Measurements from ENCODE around the gene CTNNBIP1.
"Not testable (repeated sequence)": the region's sequence is repeated elsewhere in the genome, so short reads cannot be mapped to it uniquely, and the experiment has no call there.

CTNNBIP1 gene

GRCh38 chr1:9910076-9910422, at the start of gene CTNNBIP1:
Gene CTNNBIP1 (minus strand): TSS chr1:9910269. CDS start chr1:9872064, 38,205 bp downstream.
- DNase-seq (ENCODE audit: low read depth in 2 of 2), result no peak

GRCh38 chr1:9957726-9958125, 47.7 kb upstream of the CTNNBIP1 start:
- DNase-seq (ENCODE audit: low read depth in 2 of 2), result no peak

GRCh38 chr1:9946315-9946714, 36.2 kb upstream of the CTNNBIP1 start:
- no peak for DNase-seq (ENCODE audit: low read depth in 2 of 2)

GRCh38 chr1:9942939-9943788, 33.1 kb upstream of the CTNNBIP1 start, which contains the start of the genes LZIC and NMNAT1:
Gene LZIC (minus strand): TSS chr1:9943391. CDS start chr1:9936619, 6,772 bp downstream.
Gene NMNAT1 (plus strand): TSS chr1:9943475. CDS start chr1:9972074, 28,599 bp downstream.
- DNase-seq (ENCODE audit: low read depth in 2 of 2), result peak; percentile 60 to 79

- no peak for DNase-seq (ENCODE audit: low read depth in 2 of 2)
Observed at GRCh38 chr1:9942399-9942938, 32.4 kb upstream of the CTNNBIP1 start.

- DNase-seq (ENCODE audit: low read depth in 2 of 2), result no peak
Observed at GRCh38 chr1:9929431-9930385, 19.6 kb upstream of the CTNNBIP1 start.

- DNase-seq (ENCODE audit: low read depth in 2 of 2), result no peak
Observed at GRCh38 chr1:9927259-9927658, 17.2 kb upstream of the CTNNBIP1 start.

- DNase-seq (ENCODE audit: low read depth in 2 of 2), result no peak
Observed at GRCh38 chr1:9922342-9922741, 12.3 kb upstream of the CTNNBIP1 start.

GRCh38 chr1:9920606-9921005, 10.5 kb upstream of the CTNNBIP1 start:
- no peak for DNase-seq (ENCODE audit: low read depth in 2 of 2)

GRCh38 chr1:9917901-9918300, 7.8 kb upstream of the CTNNBIP1 start:
- no peak for DNase-seq (ENCODE audit: low read depth in 2 of 2)

- DNase-seq (ENCODE audit: low read depth in 2 of 2), result not testable (repeated sequence)
Observed at GRCh38 chr1:9917495-9917894, 7.4 kb upstream of the CTNNBIP1 start.

- DNase-seq (ENCODE audit: low read depth in 2 of 2), result no peak
Observed at GRCh38 chr1:9916452-9916851, 6.4 kb upstream of the CTNNBIP1 start.

- DNase-seq (ENCODE audit: low read depth in 2 of 2), result no peak
Observed at GRCh38 chr1:9914610-9914937, 4.5 kb upstream of the CTNNBIP1 start.

- DNase-seq (ENCODE audit: low read depth in 2 of 2), result no peak
Observed at GRCh38 chr1:9912264-9912936, 2.3 kb upstream of the CTNNBIP1 start.

GRCh38 chr1:9910423-9911178, 532 bp upstream of the CTNNBIP1 start:
- DNase-seq (ENCODE audit: low read depth in 2 of 2), result peak; percentile 100

- DNase-seq (ENCODE audit: low read depth in 2 of 2), result peak in 1 of 2 donors; percentile 9
Observed at GRCh38 chr1:9909234-9910046, 629 bp downstream of the CTNNBIP1 start.

GRCh38 chr1:9908871-9909233, 1.2 kb downstream of the CTNNBIP1 start:
- DNase-seq (ENCODE audit: low read depth in 2 of 2), result no peak

GRCh38 chr1:9907441-9907840, 2.6 kb downstream of the CTNNBIP1 start:
- DNase-seq (ENCODE audit: low read depth in 2 of 2), result no peak

GRCh38 chr1:9906466-9906865, 3.6 kb downstream of the CTNNBIP1 start:
- no peak for DNase-seq (ENCODE audit: low read depth in 2 of 2)

- no peak for DNase-seq (ENCODE audit: low read depth in 2 of 2)
Observed at GRCh38 chr1:9905010-9905409, 5.1 kb downstream of the CTNNBIP1 start.

Data from stimulated activated CD4-positive, alpha-beta T cell treated with anti-CD3 and anti-CD28 coated beads, Interleukin-1b, Interleukin-23, amount 100 ng/mL, for 1 hour (primary cell).